Right kidney (tissue), 1 donor: Measurements from ENCODE around the gene CD99.

Experiments used
- DNase-seq: peaks from one replicate; pipeline ENCODE4 v3.0.0-alpha.2; 2016

CD99 gene

GRCh38 chrX:2697306-2697705, 6.2 kb downstream of the CD99 start:
- no peak for DNase-seq

GRCh38 chrX:2697741-2698299, 6.7 kb downstream of the CD99 start:
- no peak for DNase-seq

- DNase-seq, result no peak
Observed at GRCh38 chrX:2698604-2699003, 7.5 kb downstream of the CD99 start.

- DNase-seq, result no peak
Observed at GRCh38 chrX:2699959-2700358, 8.9 kb downstream of the CD99 start.

- DNase-seq, result no peak
Observed at GRCh38 chrX:2700405-2701320, 9.6 kb downstream of the CD99 start.

- no peak for DNase-seq
Observed at GRCh38 chrX:2701600-2701999, 10.5 kb downstream of the CD99 start.

GRCh38 chrX:2703991-2704369, 12.9 kb downstream of the CD99 start:
- DNase-seq, result no peak

- no peak for DNase-seq
Observed at GRCh38 chrX:2705046-2705832, 14.1 kb downstream of the CD99 start.

- DNase-seq, result peak; percentile 38
Observed at GRCh38 chrX:2707334-2707760, 16.3 kb downstream of the CD99 start.

- DNase-seq, result no peak
Observed at GRCh38 chrX:2708021-2708420, 16.9 kb downstream of the CD99 start.

GRCh38 chrX:2708592-2709188, 17.6 kb downstream of the CD99 start:
- DNase-seq, result no peak

GRCh38 chrX:2709556-2709955, 18.5 kb downstream of the CD99 start:
- DNase-seq, result no peak

- DNase-seq, result no peak
Observed at GRCh38 chrX:2710041-2710840, 19.1 kb downstream of the CD99 start.

GRCh38 chrX:2711441-2711840, 20.3 kb downstream of the CD99 start:
- no peak for DNase-seq

GRCh38 chrX:2712428-2712827, 21.3 kb downstream of the CD99 start:
- DNase-seq, result no peak

- no peak for DNase-seq
Observed at GRCh38 chrX:2712890-2713840, 22.1 kb downstream of the CD99 start.

GRCh38 chrX:2714551-2714950, 23.5 kb downstream of the CD99 start:
- no peak for DNase-seq

GRCh38 chrX:2715066-2715600, 24.0 kb downstream of the CD99 start:
- DNase-seq, result no peak

- no peak for DNase-seq
Observed at GRCh38 chrX:2717312-2717711, 26.2 kb downstream of the CD99 start.

- no peak for DNase-seq
Observed at GRCh38 chrX:2718821-2719220, 27.7 kb downstream of the CD99 start.
